Measurements from ENCODE around the gene TTLL11.

The TTLL11 gene

GRCh38 chr9:122099271-122099869 is 6.3 kb upstream of the TTLL11 start:
- DNase-seq (ENCODE audit: low read depth), result peak; percentile 71
- H3K4me3 ChIP-seq (ENCODE audit: control insufficient read depth, low read depth, low read length), result no peak overlapping the region
- TF ChIP-seq CTCF (conservative IDR thresholded peaks at IDR 0.05; ENCODE audit: control insufficient read depth, insufficient read depth, low read depth, low read length), result peak; percentile 79

GRCh38 chr9:122097679-122098315 is 4.7 kb upstream of the TTLL11 start:
- TF ChIP-seq CTCF (conservative IDR thresholded peaks at IDR 0.05; ENCODE audit: control insufficient read depth, insufficient read depth, low read depth, low read length), result no peak
- no peak for DNase-seq (ENCODE audit: low read depth)
- H3K4me3 ChIP-seq (ENCODE audit: control insufficient read depth, low read depth, low read length), result no peak overlapping the region

- no peak for TF ChIP-seq CTCF (conservative IDR thresholded peaks at IDR 0.05; ENCODE audit: control insufficient read depth, insufficient read depth, low read depth, low read length)
- no peak overlapping the region for H3K4me3 ChIP-seq (ENCODE audit: control insufficient read depth, low read depth, low read length)
- DNase-seq (ENCODE audit: low read depth), result no peak
These were observed 3.7 kb upstream of the TTLL11 start for GRCh38 chr9:122096620-122097415.

- peak; percentile 81 for TF ChIP-seq CTCF (conservative IDR thresholded peaks at IDR 0.05; ENCODE audit: control insufficient read depth, insufficient read depth, low read depth, low read length)
- DNase-seq (ENCODE audit: low read depth), result peak; percentile 68
- no peak overlapping the region for H3K4me3 ChIP-seq (ENCODE audit: control insufficient read depth, low read depth, low read length)
These were observed 2.1 kb upstream of the TTLL11 start for GRCh38 chr9:122095010-122095767.

- no peak for DNase-seq (ENCODE audit: low read depth)
These were observed 1.2 kb downstream of the TTLL11 start for GRCh38 chr9:122091682-122092592.

More at GRCh38 chr9:122091682-122092592, 1.2 kb downstream of the TTLL11 start:
- H3K4me3 ChIP-seq (ENCODE audit: control insufficient read depth, low read depth, low read length), result peak overlapping the region; percentile 70
- TF ChIP-seq CTCF (conservative IDR thresholded peaks at IDR 0.05; ENCODE audit: control insufficient read depth, insufficient read depth, low read depth, low read length), result no peak

Measured in fibroblast of mammary gland (primary cell).